Measurements from ENCODE around the gene KCTD13.
"Not testable (repeated sequence)": the region's sequence is repeated elsewhere in the genome, so short reads cannot be mapped to it uniquely, and the experiment has no call there.

Gene KCTD13, protein sequence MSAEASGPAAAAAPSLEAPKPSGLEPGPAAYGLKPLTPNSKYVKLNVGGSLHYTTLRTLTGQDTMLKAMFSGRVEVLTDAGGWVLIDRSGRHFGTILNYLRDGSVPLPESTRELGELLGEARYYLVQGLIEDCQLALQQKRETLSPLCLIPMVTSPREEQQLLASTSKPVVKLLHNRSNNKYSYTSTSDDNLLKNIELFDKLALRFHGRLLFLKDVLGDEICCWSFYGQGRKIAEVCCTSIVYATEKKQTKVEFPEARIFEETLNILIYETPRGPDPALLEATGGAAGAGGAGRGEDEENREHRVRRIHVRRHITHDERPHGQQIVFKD

DNA sequence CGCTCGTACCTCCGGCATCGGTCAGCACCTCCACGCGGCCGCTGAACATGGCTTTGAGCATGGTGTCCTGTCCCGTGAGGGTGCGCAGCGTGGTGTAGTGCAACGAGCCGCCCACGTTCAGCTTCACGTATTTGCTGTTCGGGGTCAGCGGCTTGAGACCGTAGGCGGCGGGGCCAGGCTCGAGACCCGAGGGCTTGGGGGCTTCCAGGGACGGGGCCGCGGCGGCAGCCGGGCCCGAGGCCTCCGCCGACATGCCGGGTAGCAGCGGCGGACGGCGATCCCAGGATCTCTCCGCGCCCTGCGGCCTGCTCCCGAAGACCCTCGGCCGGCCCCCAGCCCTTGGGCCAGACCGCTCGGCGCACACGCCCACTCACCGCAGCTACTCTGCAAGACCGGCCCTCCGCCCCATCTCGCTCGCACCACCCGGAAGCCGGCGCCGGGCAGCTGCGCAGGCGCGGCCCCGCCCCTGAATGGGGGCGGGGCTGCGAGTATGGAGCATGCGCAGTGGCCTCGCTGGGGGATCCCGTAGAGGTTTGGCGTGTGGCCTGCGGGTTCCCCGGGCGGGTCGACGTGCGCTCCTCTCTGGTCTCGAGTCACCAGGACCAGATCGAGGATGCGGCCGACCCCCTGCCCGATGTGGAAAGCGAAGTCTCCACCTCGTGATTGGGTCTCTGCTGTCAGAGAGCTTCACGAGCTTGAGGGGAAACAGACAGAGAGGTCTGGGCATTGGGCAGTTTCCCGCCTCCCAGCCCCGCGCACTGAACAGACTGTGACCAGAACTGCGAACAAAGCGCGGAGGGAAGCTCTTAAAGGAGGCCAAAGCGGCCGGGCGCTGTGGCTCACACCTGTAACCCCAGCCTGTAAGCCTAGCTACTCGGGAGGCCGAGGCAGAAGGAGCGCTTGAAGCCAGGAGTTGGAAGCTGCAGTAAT is at the start of gene KCTD13:
KCTD13 (minus strand) TSS at position 446 of the 930 bp plus-strand sequence; CDS start at position 253, 193 bp downstream.
- DNase-seq (ENCODE audit: low read depth in 2 of 2) = peak; percentile 82

DNA sequence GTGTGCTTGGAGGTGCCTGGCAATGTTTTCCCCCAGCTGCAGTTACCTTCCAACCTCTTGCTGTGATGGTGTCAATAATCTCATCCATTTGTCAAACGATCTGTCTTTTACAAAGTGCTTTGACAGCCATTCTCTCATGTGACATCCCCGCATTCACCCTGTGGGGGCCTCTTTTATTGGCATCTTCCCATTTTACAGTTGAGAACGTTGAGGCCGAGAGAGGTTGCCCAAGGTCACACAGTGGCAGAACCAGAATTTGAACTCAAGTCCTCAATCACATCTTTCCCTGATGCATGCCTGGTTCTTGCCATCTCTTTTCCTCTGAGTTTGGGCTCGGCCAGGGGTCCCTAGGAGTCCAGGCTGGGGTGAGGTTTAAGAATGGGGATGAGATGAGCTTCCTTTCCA is 49.1 kb upstream of the KCTD13 start:
- no peak for DNase-seq (ENCODE audit: low read depth in 2 of 2)

DNA sequence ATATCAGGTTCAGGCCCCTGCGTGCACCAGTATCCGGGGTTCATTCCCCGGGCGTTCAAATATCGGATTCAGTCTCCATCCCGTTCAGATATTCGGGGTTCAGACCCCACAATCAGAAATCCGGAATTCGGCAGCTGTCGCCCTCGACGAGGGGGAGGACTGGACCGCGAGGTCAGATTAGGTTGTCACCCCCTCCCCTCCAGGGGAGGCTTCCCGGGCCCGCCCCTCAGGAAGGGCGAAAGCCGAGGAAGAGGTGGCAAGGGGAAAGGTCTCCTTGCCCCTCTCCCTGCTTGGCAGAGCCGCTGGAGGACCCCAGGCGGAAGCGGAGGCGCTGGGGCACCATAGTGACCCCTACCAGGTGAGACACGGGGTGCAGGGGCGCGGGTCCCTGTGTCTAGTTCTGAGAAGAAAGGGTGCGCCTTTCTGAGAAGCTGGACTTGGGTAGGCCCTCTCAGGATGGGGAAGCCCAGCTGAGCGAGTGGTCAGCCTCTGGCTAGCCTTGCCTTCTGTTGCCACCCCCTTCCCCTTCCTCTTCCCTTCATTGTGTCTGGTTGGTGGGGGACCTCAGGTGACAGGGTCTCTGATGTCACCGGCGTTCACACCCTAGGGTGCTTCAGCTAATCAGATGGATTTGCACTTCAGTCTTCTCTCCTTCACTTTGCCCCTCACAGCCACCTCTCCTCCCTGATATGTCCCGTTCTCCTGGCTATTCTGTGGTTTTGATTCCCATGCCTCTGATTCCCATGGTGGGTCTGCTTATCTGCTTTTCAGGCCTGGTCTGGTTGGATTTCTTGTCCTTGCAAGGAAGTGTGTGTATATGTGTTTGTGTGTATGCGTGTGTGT is 48.5 kb upstream of the KCTD13 start:
- DNase-seq (ENCODE audit: low read depth in 2 of 2) = no peak

DNA sequence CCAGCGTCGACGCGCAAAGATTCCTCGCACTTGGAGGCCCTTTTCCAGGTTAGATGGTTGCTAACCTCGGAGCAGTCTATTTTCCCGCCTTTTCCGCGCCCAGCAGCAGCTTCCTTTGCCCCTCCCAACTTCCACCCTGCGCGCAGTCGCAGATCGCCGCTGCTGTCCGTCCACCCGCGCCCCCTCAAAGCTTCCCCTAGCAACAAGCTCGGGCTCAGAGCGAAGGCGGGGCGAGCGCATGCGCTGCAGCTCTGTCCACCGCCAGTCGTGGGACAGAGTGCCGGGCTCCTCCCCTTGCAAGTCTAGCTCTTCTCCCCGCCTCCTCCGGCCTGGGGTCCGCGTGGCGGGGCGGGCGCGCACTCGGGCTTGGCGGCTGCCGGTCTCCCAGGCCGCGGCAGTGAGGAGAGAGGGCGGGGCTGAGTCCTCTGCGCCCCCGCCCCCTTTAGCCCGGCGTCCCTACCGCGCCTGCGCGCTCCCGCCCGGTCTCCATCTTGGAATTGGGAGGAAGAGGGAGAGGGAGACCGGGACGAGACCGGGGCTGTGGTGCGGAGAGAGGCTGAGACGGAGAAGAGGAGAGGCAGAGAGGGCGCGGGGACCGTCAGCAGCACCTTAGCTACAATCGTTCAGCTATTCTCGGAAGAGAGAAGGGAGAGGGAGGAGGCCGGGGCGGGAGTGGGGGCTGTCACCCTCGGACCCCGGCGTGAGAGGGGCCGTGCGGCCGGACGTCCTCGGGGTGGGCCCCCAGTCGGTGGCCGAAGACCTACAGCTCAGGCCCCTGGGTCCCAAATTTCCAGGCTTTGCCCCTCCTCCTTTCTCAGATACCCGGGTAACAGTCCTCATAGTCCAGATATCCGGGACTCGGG is 47.6 kb upstream of the KCTD13 start, which contains the start of gene TAOK2:
TAOK2 (plus strand) TSS at position 485 of the 863 bp plus-strand sequence. CDS start 3,905 bp downstream, outside the sequence.
- peak; percentile 85 to 88 for DNase-seq (ENCODE audit: low read depth in 2 of 2)

DNA sequence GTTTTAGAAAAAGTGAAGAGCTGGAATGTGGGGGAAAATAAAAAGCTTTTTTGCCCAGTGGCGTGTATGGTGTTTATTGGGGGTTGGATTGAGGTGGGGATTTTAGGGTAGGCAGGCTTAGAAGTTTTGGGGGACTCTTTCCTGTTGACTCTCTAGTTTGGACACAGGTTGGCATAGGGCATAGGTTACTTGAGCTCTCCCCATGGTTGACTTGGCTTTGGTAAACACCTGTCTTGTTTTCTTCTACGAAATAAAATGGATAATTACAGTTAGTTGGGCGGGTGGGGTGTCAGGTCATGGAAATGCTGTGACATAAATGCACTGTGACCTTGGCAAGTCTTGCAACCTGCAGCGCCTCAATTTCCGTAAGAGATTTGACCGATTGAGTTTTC is 47.0 kb upstream of the KCTD13 start:
- no peak for DNase-seq (ENCODE audit: low read depth in 2 of 2)

DNA sequence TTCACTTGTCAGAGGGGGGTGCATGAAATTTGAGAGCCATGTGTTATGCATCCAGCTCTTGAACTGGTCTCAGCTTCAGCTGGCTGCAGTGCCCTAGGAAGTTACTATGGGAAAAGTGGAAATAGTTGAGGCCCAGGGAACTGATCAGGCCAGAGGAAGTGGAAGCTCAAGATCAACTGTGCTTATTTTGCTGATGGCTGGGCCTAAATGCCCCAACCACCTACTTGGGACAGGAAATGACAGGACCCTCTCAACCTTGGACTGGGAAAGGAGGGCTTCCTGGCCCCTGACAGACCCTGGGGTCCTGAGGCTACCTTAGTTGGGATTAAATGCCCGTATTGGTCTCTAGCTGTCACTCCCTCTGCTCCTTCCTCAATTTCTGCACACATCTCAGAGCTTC is 46.5 kb upstream of the KCTD13 start:
- DNase-seq (ENCODE audit: low read depth in 2 of 2) = no peak

DNA sequence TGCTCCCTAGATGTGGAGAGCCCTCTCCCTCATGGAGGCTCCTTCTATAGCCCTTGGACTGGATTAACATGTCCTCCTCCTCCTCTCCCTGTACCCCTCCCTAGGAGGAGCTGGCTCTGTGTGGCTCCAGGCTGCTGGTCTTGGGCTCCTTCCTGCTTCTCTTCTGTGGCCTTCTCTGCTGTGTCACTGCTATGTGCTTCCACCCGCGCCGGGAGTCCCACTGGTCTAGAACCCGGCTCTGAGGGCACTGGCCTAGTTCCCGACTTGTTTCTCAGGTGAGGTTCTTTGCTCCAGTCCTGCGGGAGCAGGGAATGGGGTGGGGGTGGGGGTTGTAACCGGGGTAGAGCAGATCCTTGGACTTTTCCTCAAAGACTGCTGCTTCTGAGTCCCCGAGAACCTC is 45.3 kb upstream of the KCTD13 start:
- no peak for DNase-seq (ENCODE audit: low read depth in 2 of 2)

DNA sequence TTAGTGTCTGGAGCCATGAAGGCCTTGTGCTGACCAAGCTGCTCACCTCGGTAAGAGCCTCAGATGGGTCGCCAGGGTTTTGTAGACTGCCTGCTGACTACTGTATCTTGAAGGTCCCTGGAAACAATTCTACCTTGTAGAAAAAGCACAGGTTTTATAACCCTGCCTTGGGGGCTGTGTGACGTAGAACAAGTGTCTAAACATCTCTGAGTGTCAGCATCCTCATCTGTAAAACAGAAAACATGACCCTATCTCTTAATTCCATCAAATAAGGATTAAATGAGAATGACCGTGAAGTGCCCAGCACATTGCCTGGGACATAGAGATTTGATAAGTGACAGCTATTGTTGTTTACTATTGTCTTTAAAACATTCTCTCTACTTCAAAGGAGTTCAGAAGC is 42.2 kb upstream of the KCTD13 start:
- DNase-seq (ENCODE audit: low read depth in 2 of 2) = no peak

DNA sequence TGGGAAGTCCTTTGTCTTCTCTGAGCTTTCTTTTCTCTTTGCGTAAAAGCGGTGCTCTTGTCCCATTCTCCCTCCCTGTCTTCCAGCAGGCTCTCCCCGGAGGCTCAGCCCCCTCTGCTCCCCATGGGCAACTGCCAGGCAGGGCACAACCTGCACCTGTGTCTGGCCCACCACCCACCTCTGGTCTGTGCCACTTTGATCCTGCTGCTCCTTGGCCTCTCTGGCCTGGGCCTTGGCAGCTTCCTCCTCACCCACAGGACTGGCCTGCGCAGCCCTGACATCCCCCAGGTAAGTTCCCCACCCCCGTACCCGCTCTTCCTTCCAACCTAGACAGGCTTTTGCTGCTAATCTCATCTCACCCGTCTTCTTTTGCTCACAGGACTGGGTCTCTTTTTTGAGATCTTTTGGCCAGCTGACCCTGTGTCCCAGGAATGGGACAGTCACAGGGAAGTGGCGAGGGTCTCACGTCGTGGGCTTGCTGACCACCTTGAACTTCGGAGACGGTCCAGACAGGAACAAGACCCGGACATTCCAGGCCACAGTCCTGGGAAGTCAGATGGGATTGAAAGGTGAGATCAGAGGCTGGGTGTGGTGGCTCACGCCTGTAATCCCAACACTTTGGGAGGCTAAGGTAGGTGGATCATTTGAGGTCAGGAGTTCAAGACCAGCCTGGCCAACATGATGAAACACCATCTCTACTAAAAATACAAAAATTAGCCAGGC is 37.2 kb upstream of the KCTD13 start:
- no peak for DNase-seq (ENCODE audit: low read depth in 2 of 2)

DNA sequence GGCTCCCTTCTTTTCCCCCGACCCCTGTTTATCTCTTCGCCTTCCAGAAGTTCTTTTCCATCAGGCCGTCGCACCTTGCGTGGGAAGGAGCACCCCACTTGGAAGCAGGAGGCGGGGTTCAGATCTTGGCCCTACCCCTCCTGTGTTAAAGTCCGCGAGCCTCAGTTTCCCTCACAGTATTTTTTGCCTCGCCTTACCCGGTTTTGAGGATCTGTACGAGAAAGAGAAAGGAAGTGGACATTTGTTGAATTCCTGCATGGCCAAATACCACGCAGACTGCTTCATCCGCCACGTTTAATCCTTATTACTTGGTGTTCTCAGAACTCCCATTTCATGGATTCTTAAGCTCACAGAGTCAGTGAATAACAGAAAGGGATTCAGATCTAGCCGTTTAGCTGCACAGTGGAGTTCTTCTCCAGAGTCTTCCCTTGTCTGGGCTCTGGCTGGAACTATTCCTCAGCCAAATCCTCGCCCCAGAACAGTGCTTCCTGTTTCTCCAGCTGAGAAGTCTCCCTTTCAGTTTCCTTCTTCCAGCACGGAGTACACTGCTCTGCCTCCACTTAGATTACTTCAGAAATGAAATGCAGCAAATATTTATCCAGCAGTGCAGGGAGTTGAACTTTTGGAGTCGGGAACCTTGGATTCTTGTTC is 36.4 kb upstream of the KCTD13 start:
- DNase-seq (ENCODE audit: low read depth in 2 of 2) = no peak

DNA sequence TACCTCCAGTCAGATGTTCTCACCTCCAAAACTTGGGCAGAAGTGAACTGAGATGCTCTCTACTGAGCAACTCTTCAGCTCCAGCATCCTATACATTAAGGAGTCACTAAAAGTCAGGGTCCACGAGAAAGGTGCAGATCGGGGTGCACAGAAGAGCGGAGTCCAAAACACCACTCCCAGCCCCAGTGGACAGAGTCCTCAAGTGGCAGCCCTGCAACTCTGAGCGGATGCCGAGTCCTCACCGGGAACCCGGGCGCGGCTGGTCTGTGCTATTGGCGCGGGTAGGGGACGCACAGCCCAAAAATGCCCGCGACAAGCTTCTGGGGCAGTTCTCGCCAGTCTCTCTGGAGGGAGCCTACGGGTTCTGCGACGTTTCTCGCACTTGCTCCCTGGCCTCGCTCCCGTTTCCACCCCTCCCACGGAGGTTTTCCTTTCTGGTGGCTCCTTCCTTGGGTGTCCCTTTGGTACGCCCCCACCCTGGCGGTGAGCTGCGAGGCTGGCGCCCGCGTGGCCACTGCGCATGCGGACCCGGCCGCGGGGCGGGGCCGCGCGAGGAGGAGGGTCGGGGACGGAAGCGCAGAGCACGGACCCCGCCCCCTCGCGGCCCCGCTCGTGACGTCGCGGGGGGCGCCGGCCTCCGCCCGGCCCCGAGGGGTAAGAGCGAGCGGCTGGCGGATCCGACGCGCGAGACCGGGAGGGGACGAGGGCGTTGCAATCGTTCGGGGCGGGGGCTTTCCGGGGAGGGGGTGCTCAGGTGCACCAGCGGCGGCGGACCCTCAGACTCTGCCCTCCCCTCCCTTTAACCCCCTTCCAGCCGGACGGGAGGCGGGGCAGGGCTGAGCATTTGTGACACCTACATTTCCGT is 35.7 kb upstream of the KCTD13 start, which contains the start of gene TMEM219:
TMEM219 (plus strand) TSS at position 601 of the 865 bp plus-strand sequence. CDS start 1,065 bp downstream, outside the sequence.
- DNase-seq (ENCODE audit: low read depth in 2 of 2) = peak; percentile 87

DNA sequence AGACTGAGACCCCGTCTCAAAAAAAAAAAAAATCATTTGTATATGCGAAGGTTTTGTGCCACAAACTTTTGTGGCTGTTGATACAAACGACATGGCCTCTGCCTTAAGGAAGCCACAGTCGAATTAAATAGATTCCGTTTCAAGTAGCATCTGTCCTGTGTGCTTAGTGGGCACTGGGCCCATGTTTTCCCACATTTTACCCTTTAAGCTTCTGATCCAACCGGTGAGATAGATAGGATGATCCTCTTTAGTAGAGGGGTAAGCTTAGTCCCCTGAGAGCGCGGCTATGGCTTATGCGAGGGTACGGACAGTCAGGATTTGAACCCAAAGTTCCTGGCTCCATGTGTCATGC is 35.1 kb upstream of the KCTD13 start:
- DNase-seq (ENCODE audit: low read depth in 2 of 2) = no peak

DNA sequence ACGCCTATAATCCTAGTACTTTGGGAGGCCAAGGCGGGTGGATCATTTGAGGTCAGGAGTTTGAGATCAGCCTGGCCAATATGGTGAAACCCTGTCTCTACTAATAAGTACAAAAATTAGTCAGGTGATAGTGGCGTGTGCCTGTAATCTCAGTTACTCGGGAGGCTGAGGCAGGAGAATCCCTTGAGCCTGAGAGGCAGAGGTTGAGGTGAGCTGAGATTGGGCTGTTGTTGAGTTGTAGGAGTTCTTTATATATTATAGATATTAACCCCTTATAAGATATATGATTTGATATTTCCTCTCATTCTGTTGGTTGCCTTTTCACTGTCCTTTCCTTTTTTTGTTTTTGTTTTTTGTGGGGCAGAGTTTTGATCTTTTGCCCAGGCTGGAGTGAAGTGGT is 33.8 kb upstream of the KCTD13 start:
- not testable (repeated sequence) for DNase-seq (ENCODE audit: low read depth in 2 of 2)

DNA sequence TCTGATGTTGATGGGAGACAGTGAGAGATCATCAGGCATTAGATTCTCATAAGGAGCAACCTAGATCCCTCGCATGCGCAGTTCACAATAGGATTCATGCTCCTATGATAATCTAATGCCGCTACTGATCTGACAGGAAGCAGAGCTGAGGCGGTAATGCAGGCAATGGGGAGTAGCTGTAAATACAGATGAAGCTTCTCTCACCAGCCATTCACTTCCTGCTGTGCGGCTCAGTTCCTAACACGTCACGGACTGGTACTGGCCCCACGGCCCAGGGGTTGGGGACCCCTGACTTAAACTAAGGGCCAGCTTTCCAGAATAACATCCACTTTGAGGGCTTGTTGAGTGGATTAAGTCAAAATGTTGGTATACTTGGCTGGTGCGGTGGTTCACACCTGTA is 33.3 kb upstream of the KCTD13 start:
- DNase-seq (ENCODE audit: low read depth in 2 of 2) = no peak

DNA sequence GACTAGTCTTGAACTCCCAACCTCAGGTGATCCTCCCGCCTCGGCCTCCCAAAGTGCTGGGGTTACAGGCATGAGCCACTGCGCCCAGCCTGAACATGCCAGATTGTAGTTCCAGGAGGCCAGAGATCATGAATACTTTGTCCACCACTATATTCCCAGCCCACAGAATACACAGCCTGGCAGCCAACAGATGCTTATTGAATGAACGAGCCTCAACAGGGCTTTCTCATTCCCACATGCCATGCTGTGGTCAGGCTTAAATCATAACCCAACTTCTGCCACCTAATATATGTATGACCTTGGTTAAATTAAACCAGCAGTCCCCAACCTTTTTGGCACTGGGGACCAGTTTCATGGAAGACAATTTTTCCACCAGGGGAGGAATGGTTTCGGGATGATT is 32.7 kb upstream of the KCTD13 start:
- no peak for DNase-seq (ENCODE audit: low read depth in 2 of 2)

DNA sequence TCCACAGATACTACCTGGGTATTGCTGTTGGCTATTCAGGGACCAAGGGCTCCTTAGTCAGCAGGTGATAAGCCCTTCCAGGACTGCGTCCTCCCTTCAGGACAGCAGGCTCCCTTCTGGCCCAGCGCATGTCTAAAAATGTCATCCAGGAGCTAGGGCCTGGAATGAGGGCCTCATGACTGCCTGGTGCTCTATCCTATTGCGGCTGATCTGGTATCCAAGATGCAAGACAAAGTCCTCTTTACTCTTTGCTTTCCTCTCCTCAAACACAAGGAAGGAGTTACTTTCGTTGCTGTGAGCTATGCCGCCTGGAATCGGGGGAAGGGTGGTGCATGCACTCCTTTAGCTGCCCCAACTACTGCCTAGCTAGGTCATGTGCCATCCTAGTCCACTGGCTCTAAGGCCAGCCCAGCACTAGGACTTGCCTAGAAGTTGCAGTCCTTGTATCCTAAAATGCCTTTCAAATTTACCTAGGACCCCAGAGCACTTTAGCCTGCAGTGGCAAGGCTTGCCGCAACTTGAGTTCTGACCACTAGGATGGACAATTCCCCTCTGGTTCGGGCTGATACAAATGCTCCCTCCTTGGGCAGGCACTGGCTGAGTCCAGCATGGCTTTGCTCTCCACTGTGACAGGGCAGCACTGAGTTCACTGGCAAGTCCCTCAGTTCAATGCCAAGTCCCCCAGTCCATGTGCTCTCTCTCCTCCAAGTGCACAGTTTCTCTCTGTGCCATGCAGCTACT is 25.8 kb upstream of the KCTD13 start:
- no peak for DNase-seq (ENCODE audit: low read depth in 2 of 2)

DNA sequence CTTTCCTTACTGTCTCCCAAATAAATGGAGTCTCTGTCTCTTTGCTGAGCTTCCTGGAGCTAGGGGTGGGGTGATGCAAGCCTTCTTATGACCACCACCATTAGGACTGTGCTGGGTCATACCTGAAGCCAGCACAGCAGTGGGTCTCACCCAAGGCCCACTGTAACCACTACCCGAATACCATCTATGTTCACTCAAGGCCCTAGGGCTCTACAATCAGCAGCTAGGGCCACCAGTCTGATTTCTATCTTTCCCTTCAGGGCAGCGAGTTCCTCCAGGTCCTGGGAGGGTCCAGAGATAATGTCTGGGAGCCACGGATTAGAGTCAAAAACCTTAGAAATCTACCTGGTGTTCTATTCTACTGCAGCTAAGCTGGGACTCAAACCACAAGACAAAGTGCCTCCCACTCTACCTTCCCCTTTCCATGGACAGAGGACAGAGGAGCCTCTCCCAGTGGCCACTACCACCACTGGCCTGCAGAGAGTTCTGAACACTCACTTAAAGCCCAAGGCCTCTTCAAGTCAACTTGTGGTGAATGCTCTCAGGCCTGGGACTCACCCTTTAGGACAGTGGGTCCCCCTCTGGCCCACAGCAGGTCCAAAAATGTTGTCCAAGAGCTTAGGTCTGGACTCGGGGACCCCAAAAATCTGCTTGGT is 24.9 kb upstream of the KCTD13 start:
- DNase-seq (ENCODE audit: low read depth in 2 of 2) = no peak

Measured in stimulated activated CD8-positive, alpha-beta memory T cell treated with anti-CD3 and anti-CD28 coated beads, Interleukin-2, amount 100 ng/mL, for 1 hour (primary cell).